Measurements from ENCODE around the gene PROM1. TPM values are rescaled to one million over a fixed set of nuclear protein-coding genes. Genes with fewer than 3 reads are reported as not detected.

Gene PROM1
- total and polyA plus RNA-seq, 2 of the 4 experiments (the other 2 are of a cell fraction), result not detected

- CTCF ChIA-PET, result no interaction called here
- Histone ChIP-seq H2AK5ac (ENCODE audit: low read depth, low read length) (no peak overlapping the region), H4K5ac (ENCODE audit: low read depth, low read length) (no peak overlapping the region), H2BK15ac (ENCODE audit: low read depth, low read length) (no peak overlapping the region), H3K4me2 (ENCODE audit: low read depth, low read length) (no peak overlapping the region), H2BK120ac (ENCODE audit: low read depth, low read length) (no peak overlapping the region), H3K9me3 (ENCODE audit: control insufficient read depth, insufficient read depth, low read length) (no peaks in the 10 kb centered on the region), H3K14ac (replicated peaks; ENCODE audit: low read depth, low read length) (no peak overlapping the region), H4K91ac (ENCODE audit: insufficient read depth, low read depth, low read length) (no peak overlapping the region), H3K79me1 (ENCODE audit: low read depth in 1 of 2, low read length in 2 of 2) (no peaks in the 10 kb centered on the region), H2AFZ (replicated peaks; ENCODE audit: low read length, poor library complexity) (no peak overlapping the region), H2AK9ac (replicated peaks; ENCODE audit: low read depth, low read length, poor library complexity) (no peak overlapping the region), H4K20me1 (ENCODE audit: insufficient read depth, low read length) (no peaks in the 10 kb centered on the region), H2BK20ac (ENCODE audit: low read depth, low read length) (no peak overlapping the region), H3K36me3 (ENCODE audit: control insufficient read depth, insufficient read depth, low read length) (no peaks in the 10 kb centered on the region), H3K56ac (ENCODE audit: extremely low read depth, insufficient read depth, low read length) (no peak overlapping the region), H3K9me1 (ENCODE audit: insufficient read depth, low read length) (no peaks in the 10 kb centered on the region), H3K9ac (ENCODE audit: low read depth, low read length) (no peak overlapping the region), H3K4me3 (ENCODE audit: insufficient read depth, low read depth, low read length) (no peak overlapping the region), H3K27ac (ENCODE audit: insufficient read depth, low read length) (no peak overlapping the region), H3K23ac (ENCODE audit: low read depth, low read length) (no peak overlapping the region), H4K8ac (ENCODE audit: low read depth in 2 of 2, low read length in 2 of 2) (no peak overlapping the region), H3K4ac (ENCODE audit: low read depth, low read length) (no peak overlapping the region), H3K18ac (ENCODE audit: low read depth, low read length) (no peak overlapping the region), H3K27me3 (ENCODE audit: control insufficient read depth, insufficient read depth, low read length) (peaks cover 14% of the 10 kb centered on the region), H3K4me1 (ENCODE audit: control insufficient read depth, insufficient read depth, low read length) (peaks cover 2% of the 10 kb centered on the region; the same call in 1 of the 2 replicates), H2BK5ac (ENCODE audit: low read depth, low read length, poor library complexity, severe bottlenecking) (no peak overlapping the region)
- in situ Hi-C loops (cut with MboI; ENCODE audit: low sequenced_read_pairs), result no loop called here
- no TSS peak for BruUV-seq (replicated peaks)
- no peak for ATAC-seq (ENCODE audit: low read depth)
- intact Hi-C loops (cut with micrococcal nuclease), result no loop called here
- TF ChIP-seq POLR2A (IDR thresholded peaks at IDR 0.05; ENCODE audit: low read depth, low read length) (no peak), RFX5 (IDR thresholded peaks at IDR 0.05; ENCODE audit: low read depth, low read length) (no peak), CEBPB (IDR thresholded peaks at IDR 0.05; ENCODE audit: low read depth, low read length) (no peak), NFE2L2 (IDR thresholded peaks at IDR 0.05; ENCODE audit: low read depth, low read length) (no peak), FOS (IDR thresholded peaks at IDR 0.05; ENCODE audit: low read depth, low read length) (no peak), RCOR1 (IDR thresholded peaks at IDR 0.05; ENCODE audit: insufficient replicate concordance, low read length) (no peak), MAFK (IDR thresholded peaks at IDR 0.05; ENCODE audit: low read depth, low read length) (no peak), BHLHE40 (IDR thresholded peaks at IDR 0.05; ENCODE audit: low read depth, low read length) (no peak), CTCF (conservative IDR thresholded peaks at IDR 0.05; ENCODE audit: low read depth, low read length) (no peak), MAZ (IDR thresholded peaks at IDR 0.05; ENCODE audit: borderline replicate concordance, low read depth, low read length) (no peak), USF2 (IDR thresholded peaks at IDR 0.05; ENCODE audit: low read depth, low read length) (no peak), SMC3 (IDR thresholded peaks at IDR 0.05; ENCODE audit: low read depth, low read length) (no peak), RAD21 (IDR thresholded peaks at IDR 0.05; ENCODE audit: low read length) (no peak), ELK1 (IDR thresholded peaks at IDR 0.05; ENCODE audit: borderline replicate concordance, low read depth, low read length) (no peak), CHD1 (IDR thresholded peaks at IDR 0.05; ENCODE audit: low read depth, low read length) (no peak), MXI1 (IDR thresholded peaks at IDR 0.05; ENCODE audit: borderline replicate concordance, low read depth, low read length) (no peak)
- POLR2A ChIA-PET (ENCODE audit: unreplicated experiment), result no interaction called here
- DNase-seq, result no peak
- WGBS, 2 experiments (ENCODE audit: extremely low coverage in 2 of 2, insufficient read length in 1 of 2), result 33% methylated on average over 3 of the region's 7 CpGs; no CpG with 5 or more reads in 1 of the 2 experiments
- dilution Hi-C loops (cut with HindIII; ENCODE audit: low sequenced_read_pairs, unreplicated experiment), result no loop called here
Observed at GRCh38 chr4:16066586-16067128, 17.2 kb downstream of the PROM1 start.
